Mesodermal cell (in vitro differentiated cells): ENCODE results near the gene CYP21A2.

Experiments
- H3K27ac ChIP-seq: 2 replicates; pipeline ENCODE4 v1.7.0; 2013; ENCODE audit warnings: mild to moderate bottlenecking, low read depth, low read length, moderate library complexity; ENCODE audit not compliant: severe bottlenecking
- H3K36me3 ChIP-seq: 2 replicates; pipeline ENCODE4 v1.7.1; 2013; ENCODE audit warnings: mild to moderate bottlenecking, low read length, moderate library complexity; ENCODE audit not compliant: control insufficient read depth, insufficient read depth
- H3K4me1 ChIP-seq: one replicate; pipeline ENCODE4 v1.7.1; 2013; ENCODE audit warnings: mild to moderate bottlenecking, low read length; ENCODE audit not compliant: insufficient read depth, control insufficient read depth, poor library complexity, severe bottlenecking
- H3K4me3 ChIP-seq: 2 replicates; pipeline ENCODE4 v1.7.0; 2013; ENCODE audit warnings: low read length, control low read depth, mild to moderate bottlenecking; ENCODE audit not compliant: insufficient read depth, poor library complexity, severe bottlenecking; ENCODE audit errors: extremely low read depth
- H3K9me3 ChIP-seq: 2 replicates; pipeline ENCODE4 v1.7.1; 2013; ENCODE audit warnings: mild to moderate bottlenecking, low read length, moderate library complexity; ENCODE audit not compliant: control insufficient read depth
- WGBS, 2 experiments: methylation state at CpG; one replicate each; pipeline ENCODE4 v1.1.5; 2013; ENCODE audit warnings: missing lambda C conversion rate in 2 of 2; ENCODE audit not compliant: insufficient coverage in 2 of 2; 5-methylcytosine and 5-hydroxymethylcytosine counted together

Gene CYP21A2

GRCh38 chr6:32084780-32085179, 46.6 kb downstream of the CYP21A2 start:
- WGBS, 2 experiments: 79 to 89% methylated on average over 2 of the region's 2 CpGs

GRCh38 chr6:32085759-32086459, 47.7 kb downstream of the CYP21A2 start:
- Histone ChIP-seq H3K27ac (no peak overlapping the region), H3K4me3 (no peak overlapping the region)
- 85 to 88% methylated on average over 6 to 10 of the region's 17 CpGs for WGBS, 2 experiments

More at GRCh38 chr6:32084780-32085179, 46.6 kb downstream of the CYP21A2 start:
- Histone ChIP-seq H3K4me3 (no peak overlapping the region), H3K27ac (no peak overlapping the region), H3K4me1 (peaks cover 24% of the 10 kb centered on the region), H3K9me3 (no peaks in the 10 kb centered on the region), H3K36me3 (no peaks in the 10 kb centered on the region)

GRCh38 chr6:32086661-32087573, 48.7 kb downstream of the CYP21A2 start:
- 43 to 47% methylated on average over 30 to 41 of the region's 45 CpGs for WGBS, 2 experiments
- H3K27ac ChIP-seq: no peak overlapping the region

More at GRCh38 chr6:32085759-32086459, 47.7 kb downstream of the CYP21A2 start:
- Histone ChIP-seq H3K4me1 (peaks cover 18% of the 10 kb centered on the region), H3K36me3 (no peaks in the 10 kb centered on the region), H3K9me3 (no peaks in the 10 kb centered on the region)

GRCh38 chr6:32087574-32088486, 49.6 kb downstream of the CYP21A2 start:
- Histone ChIP-seq H3K9me3 (no peaks in the 10 kb centered on the region), H3K27ac (no peak overlapping the region), H3K4me3 (peak overlapping the region; percentile 8), H3K36me3 (no peaks in the 10 kb centered on the region), H3K4me1 (peaks cover 5% of the 10 kb centered on the region)
- 8 to 52% methylated on average over 5 to 33 of the region's 50 CpGs for WGBS, 2 experiments

More at GRCh38 chr6:32086661-32087573, 48.7 kb downstream of the CYP21A2 start:
- H3K4me1 ChIP-seq: peaks cover 11% of the 10 kb centered on the region
- no peak overlapping the region for H3K4me3 ChIP-seq
- H3K9me3 ChIP-seq: no peaks in the 10 kb centered on the region
- no peaks in the 10 kb centered on the region for H3K36me3 ChIP-seq

GRCh38 chr6:32088487-32089049, 50.4 kb downstream of the CYP21A2 start:
- H3K27ac ChIP-seq: no peak overlapping the region
- no peak overlapping the region for H3K4me3 ChIP-seq
- peaks cover 7% of the 10 kb centered on the region for H3K4me1 ChIP-seq
- 93 to 95% methylated on average over 12 to 14 of the region's 14 CpGs for WGBS, 2 experiments
- H3K36me3 ChIP-seq: no peaks in the 10 kb centered on the region
- no peaks in the 10 kb centered on the region for H3K9me3 ChIP-seq

GRCh38 chr6:32089082-32089828, 51.0 kb downstream of the CYP21A2 start:
- WGBS, 2 experiments: 85 to 92% methylated on average over 8 of the region's 10 CpGs
- Histone ChIP-seq H3K9me3 (no peaks in the 10 kb centered on the region), H3K4me1 (peaks cover 7% of the 10 kb centered on the region), H3K4me3 (no peak overlapping the region), H3K27ac (no peak overlapping the region), H3K36me3 (no peaks in the 10 kb centered on the region)
